ENCODE measurements around the gene ASXL2.

GRCh38 chr2:25877431-25878360 is 591 bp downstream of the ASXL2 start:
- no peak for TF ChIP-seq EZH2 (optimal IDR thresholded peaks at IDR 0.05; ENCODE audit: low read depth, low read length)
- TF ChIP-seq, protein P1, sequence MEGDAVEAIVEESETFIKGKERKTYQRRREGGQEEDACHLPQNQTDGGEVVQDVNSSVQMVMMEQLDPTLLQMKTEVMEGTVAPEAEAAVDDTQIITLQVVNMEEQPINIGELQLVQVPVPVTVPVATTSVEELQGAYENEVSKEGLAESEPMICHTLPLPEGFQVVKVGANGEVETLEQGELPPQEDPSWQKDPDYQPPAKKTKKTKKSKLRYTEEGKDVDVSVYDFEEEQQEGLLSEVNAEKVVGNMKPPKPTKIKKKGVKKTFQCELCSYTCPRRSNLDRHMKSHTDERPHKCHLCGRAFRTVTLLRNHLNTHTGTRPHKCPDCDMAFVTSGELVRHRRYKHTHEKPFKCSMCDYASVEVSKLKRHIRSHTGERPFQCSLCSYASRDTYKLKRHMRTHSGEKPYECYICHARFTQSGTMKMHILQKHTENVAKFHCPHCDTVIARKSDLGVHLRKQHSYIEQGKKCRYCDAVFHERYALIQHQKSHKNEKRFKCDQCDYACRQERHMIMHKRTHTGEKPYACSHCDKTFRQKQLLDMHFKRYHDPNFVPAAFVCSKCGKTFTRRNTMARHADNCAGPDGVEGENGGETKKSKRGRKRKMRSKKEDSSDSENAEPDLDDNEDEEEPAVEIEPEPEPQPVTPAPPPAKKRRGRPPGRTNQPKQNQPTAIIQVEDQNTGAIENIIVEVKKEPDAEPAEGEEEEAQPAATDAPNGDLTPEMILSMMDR (IDR thresholded peaks at IDR 0.05; ENCODE audit: low read length), result no peak
- no peak for TF ChIP-seq EZH2phosphoT487 (IDR thresholded peaks at IDR 0.05; ENCODE audit: low read length)
